Measurements from ENCODE around the gene SPRR2D.
"Not testable (repeated sequence)": the region's sequence is repeated elsewhere in the genome, so short reads cannot be mapped to it uniquely, and the experiment has no call there.

The SPRR2D gene

GRCh38 chr1:153040950-153041631 lies at the start of gene SPRR2D:
Gene SPRR2D, minus strand, starts transcription at chr1:153041120. Its CDS starts 774 bp downstream, at chr1:153040346.
- no peak for DNase-seq (ENCODE audit: low spot score)

- DNase-seq (ENCODE audit: low spot score), result no peak
Observed at GRCh38 chr1:153087652-153088051, 46.7 kb upstream of the SPRR2D start.

GRCh38 chr1:153081736-153082135 lies 40.8 kb upstream of the SPRR2D start:
- DNase-seq (ENCODE audit: low spot score), result no peak

GRCh38 chr1:153072806-153073726 lies 32.1 kb upstream of the SPRR2D start:
- DNase-seq (ENCODE audit: low spot score), result no peak

GRCh38 chr1:153071511-153071910 lies 30.6 kb upstream of the SPRR2D start, which contains the start of gene SPRR2B:
Gene SPRR2B, minus strand, starts transcription at chr1:153071611. Its CDS starts 772 bp downstream, at chr1:153070839.
- no peak for DNase-seq (ENCODE audit: low spot score)

- DNase-seq (ENCODE audit: low spot score), result no peak
Observed at GRCh38 chr1:153070243-153070642, 29.3 kb upstream of the SPRR2D start.

GRCh38 chr1:153058826-153059784 lies 18.2 kb upstream of the SPRR2D start:
- DNase-seq (ENCODE audit: low spot score), result no peak

GRCh38 chr1:153058154-153058553 lies 17.2 kb upstream of the SPRR2D start:
- no peak for DNase-seq (ENCODE audit: low spot score)

- no peak for DNase-seq (ENCODE audit: low spot score)
Observed at GRCh38 chr1:153057375-153057774, 16.5 kb upstream of the SPRR2D start, which contains the start of gene SPRR2A. Gene SPRR2A, minus strand, starts transcription at chr1:153057512. Its CDS starts 777 bp downstream, at chr1:153056735.

GRCh38 chr1:153056111-153056510 lies 15.2 kb upstream of the SPRR2D start:
- not testable (repeated sequence) for DNase-seq (ENCODE audit: low spot score)

GRCh38 chr1:153049211-153049610 lies 8.3 kb upstream of the SPRR2D start:
- DNase-seq (ENCODE audit: low spot score), result no peak

GRCh38 chr1:153035211-153035610 lies 5.7 kb downstream of the SPRR2D start:
- no peak for DNase-seq (ENCODE audit: low spot score)

- no peak for DNase-seq (ENCODE audit: low spot score)
Observed at GRCh38 chr1:153032677-153033308, 8.1 kb downstream of the SPRR2D start.

GRCh38 chr1:153032073-153032472 lies 8.8 kb downstream of the SPRR2D start:
- no peak for DNase-seq (ENCODE audit: low spot score)

- DNase-seq (ENCODE audit: low spot score), result no peak
Observed at GRCh38 chr1:153030895-153031294, 10.0 kb downstream of the SPRR2D start, which contains the start of gene SPRR1B. Gene SPRR1B, plus strand, starts transcription at chr1:153031203. Its CDS starts 1,143 bp downstream, at chr1:153032346.

- DNase-seq (ENCODE audit: low spot score), result no peak
Observed at GRCh38 chr1:153028766-153029165, 12.2 kb downstream of the SPRR2D start.

- no peak for DNase-seq (ENCODE audit: low spot score)
Observed at GRCh38 chr1:153025797-153026196, 15.1 kb downstream of the SPRR2D start.

- DNase-seq (ENCODE audit: low spot score), result no peak
Observed at GRCh38 chr1:153024413-153024812, 16.5 kb downstream of the SPRR2D start.

- no peak for DNase-seq (ENCODE audit: low spot score)
Observed at GRCh38 chr1:153023109-153023508, 17.8 kb downstream of the SPRR2D start.

- not testable (repeated sequence) for DNase-seq (ENCODE audit: low spot score)
Observed at GRCh38 chr1:153022340-153022739, 18.6 kb downstream of the SPRR2D start.

GRCh38 chr1:153021829-153022228 lies 19.1 kb downstream of the SPRR2D start:
- DNase-seq (ENCODE audit: low spot score), result not testable (repeated sequence)
